ENCODE data around the gene TRAF3IP1. TPM values are rescaled to one million over a fixed set of nuclear protein-coding genes. Genes with fewer than 3 reads are reported as not detected.

TRAF3IP1 gene
- polyA plus RNA-seq, 4 donors: 17.1 to 20.6 (median 20.1) TPM

DNA sequence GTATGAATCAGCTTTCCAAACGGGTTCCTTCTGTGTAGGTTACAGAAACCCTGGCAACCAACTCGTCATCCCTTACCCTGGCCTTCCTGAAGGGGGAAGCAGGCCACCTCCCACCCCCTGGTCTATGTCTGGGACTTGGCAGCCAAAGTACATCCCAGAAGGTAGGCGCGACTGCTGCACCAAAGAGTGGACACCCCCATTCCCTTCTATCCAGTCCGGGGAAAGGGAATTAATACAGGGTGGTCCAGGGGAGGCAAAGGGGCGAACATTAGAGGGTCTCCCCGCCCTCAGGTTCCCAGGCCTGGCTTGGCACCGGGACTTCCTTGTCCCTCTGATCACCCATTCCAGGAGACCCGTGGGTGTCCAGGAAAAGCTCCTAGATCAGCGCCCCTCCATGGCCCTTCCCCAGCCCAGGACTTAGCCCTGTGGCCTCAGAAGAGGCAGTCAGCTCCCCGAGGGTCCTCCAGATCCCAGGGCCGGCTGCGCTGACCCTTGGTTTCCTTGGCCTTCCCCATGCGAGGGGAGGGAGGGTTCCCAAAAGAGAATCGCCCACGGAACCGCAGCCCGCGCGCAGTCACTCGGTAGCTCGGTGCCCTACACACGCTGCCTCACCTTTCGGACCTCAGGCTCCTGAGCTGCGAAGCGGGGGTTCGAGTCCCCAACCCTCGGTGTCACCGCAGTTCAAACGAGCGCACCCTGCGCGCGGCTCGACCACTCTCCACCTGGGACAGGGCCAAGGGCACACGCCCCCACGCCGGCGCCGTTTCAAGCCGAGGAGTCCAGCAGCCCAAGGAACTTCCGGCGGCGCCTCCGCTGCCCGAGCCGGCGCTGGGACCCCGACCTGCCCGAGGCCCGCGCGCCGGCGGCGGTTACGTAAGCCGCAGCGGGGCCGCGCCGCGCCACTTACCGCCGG is 32.3 kb upstream of the TRAF3IP1 start, which contains the start of gene PER2:
PER2 (minus strand) TSS at position 874 of the 913 bp plus-strand sequence. CDS start 10,674 bp downstream, outside the sequence.
- DNase-seq (ENCODE audit: low read depth in 4 of 4, low spot score in 3 of 4): no peak

DNA sequence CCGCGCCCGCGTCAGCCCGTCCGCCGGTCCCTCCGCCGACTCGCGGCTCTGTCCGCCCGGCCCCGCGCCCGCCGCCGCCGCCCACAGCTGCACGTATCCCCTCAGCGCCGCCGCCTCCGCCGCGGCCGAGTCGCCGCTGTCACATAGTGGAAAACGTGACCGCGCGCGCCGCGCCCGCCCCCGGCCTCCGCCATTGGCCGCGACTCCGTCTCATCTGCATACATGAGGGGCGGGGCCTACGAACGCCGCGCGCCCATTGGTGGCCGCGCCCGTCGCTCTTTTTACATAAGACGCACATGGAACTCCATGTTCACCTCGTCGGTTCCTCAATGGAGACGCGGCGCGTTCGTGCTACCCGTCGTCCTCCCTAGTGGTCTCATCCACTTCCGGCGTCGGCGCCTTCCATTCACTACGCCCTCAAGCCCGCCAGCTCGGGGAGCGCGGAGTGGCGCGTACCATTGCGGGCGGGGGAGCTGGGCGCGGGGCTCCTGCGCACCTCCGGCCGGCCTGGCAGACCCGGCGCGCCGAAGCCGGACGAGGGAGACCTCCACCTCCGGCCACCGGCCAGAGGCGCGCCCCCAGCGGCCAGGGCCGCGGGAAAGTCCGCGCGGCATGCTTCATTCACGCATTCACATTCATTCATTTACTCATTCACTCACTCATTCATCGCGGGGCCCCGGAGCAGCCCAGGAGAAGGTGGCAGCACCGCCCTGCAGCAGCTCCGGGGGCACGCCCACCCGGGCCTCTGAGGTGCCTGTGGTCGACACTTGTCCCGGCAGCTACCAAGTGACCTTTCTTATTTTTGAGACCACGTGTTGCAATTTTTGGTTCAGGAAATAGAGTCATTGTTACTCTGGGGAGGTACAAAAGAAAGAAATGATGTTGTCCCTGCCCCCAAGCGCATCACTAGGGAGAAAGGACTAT is 31.4 kb upstream of the TRAF3IP1 start:
- peak; percentile 96 to 98 (median 97) for DNase-seq (ENCODE audit: low read depth in 4 of 4, low spot score in 3 of 4)

DNA sequence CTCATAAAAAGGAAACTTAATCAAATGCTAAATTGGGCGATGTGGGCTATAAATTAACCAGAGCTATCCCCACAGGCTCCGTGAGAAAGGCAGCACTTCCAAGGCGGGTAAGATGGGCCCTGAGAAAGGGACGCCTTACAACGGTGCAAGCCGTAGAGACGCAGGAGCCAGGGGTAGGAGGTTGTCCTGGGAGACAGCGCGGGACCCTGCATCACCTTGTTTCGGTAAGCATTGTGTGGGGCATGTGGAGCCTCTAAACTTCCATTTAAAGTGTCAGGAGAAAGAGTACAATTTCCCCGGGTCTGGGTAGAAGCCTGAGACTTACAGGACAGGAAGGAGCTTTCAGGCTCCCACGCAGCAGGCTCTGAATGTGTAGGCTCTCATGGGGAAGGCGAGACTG is 30.7 kb upstream of the TRAF3IP1 start:
- DNase-seq (ENCODE audit: low read depth in 4 of 4, low spot score in 3 of 4): no peak

DNA sequence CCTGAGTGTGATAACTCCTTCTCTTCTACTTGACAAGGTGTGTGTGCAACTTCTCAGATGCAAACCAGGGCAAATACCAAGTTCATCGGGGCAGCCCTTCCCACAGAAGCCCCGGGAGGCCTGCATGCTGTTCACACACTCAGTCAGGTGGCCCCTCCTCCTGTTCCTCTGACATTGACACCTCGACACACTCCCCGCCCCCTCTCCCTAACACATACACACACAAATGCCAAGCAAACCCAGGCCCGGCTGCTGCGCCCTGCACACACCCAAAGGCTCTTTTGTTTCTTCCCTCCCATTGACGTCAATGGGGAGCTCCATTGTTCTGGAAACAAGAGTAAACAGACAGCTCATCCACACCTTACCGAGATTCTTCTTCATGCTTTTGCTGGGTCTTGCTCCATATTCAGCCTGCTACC is 30.2 kb upstream of the TRAF3IP1 start:
- DNase-seq (ENCODE audit: low read depth in 4 of 4, low spot score in 3 of 4): no peak

DNA sequence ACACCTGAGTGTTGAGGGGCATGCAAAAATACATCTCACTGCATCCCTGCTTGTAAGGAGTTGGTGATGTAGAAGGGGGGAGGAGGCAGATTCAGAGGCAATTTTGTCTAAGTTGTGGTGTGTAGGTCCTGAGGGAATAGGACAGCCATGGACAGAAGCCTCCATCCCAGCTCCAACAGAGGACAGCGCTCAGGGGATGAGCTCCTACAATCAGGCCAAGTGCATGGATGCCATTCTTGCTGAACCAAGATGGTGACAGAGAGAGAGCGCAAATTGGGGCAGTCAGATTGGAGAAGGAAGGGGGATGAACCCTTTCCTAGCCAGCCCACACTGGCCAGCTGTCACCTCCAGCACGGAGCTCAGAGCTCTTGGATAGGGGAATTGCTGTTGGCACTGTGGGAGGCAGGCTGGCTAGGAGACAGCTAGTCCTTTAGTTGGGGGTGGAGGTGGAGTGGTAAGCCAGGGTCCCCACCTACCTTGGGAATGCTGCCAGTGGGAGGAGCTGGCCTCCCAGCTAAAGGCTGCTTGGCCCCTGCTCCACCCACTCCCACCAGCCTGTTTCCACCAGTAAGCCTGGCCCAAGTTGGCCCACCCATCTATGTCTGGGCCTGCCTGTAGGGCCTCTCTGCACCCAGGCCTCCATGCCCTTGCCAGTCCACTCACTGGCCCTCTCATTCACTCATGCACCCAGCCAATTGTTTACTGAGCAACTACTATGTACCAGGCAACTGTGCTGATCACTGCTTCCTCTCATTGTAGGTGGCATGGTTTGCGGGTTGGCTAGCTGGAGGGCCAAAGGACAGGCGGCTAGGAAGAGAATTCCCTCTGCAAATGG is 29.4 kb upstream of the TRAF3IP1 start:
- DNase-seq (ENCODE audit: low read depth in 4 of 4, low spot score in 3 of 4): no peak

DNA sequence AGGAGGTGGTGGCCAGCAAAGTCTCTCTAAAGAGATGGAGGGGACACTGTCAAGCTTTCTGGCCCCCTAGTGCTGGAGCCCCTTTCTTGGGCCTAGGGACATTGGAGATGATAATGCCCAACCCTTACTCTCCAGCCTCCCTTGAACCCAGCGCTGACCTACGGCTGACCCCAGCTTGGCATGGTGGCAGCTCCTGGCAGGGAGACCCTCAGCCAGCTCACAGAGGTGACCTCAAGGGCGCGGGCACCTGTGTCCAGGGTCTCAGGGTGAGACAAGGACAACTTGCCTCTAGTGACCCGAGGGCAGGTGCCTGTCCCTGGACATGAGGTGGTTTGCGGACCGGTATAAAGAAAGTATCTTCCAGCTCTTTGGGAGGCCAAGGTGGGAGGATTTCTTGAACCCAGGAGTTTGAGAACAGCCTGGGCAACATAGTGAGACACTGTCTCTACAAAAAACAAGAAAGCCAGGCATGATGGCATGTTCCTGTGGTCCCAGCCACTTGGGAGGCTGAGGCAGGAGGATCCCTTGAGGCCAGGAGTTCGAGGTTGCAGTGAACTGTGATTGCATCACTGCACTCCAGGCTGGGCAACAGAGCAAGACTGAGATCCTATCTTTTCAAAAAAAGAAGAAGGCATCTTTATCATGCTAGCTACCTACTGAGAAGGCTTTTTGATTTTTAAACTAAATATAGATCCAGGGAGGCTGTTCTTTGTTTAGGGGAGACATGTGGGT is 28.6 kb upstream of the TRAF3IP1 start:
- DNase-seq (ENCODE audit: low read depth in 4 of 4, low spot score in 3 of 4): no peak

DNA sequence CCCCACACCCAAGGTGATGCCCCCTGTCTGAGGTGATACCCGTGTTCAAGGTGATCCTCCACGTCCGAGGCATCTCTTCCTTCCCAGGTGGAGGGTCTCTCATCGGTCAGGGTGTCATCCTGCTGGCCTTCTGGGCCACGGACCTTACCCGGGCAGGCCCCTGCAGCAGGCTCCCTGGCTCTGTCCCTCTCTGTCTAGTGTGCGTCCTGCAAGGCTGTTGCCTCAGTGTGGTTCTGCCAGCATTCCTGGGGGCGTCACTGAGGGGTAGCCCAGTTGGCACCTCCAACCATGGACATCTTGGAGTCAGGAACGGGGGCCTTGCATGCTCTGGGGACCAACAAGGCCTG is 26.3 kb upstream of the TRAF3IP1 start:
- no peak for DNase-seq (ENCODE audit: low read depth in 4 of 4, low spot score in 3 of 4)

DNA sequence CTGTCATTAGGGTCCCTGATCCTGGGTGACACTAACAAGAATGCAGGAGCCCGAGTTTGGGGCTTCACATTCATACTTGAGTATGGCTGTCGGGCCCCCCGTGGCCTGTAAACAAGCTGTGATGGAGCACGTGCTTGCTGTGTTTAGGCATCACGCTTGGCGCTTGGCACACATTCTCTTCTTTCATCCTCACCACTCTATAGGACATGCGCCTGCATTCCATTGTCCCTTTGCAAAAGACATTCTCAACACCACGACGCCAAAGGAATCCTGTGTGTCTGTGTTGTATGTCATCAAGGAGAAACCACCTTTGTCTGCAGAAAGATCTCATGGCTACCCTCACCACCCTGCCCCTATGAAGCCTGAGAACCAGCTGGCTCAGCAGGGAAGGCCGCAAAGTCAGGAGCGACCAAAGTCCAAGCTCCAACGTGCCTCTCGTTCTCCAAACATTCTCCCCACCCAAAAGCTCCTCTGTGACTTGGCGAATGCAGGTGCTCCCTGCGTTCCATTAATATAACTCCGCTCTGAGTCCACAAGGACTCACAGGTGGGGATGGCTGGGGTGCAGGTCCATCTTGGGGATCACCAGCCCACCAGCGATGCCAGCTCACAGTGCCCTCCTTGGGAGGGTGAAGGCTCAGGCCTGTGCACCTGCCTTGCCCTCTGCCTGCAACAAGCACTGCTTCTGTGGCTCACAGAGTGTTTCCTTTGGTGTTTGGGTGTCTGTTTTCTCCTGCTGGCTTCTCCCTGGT is 25.8 kb upstream of the TRAF3IP1 start:
- no peak for DNase-seq (ENCODE audit: low read depth in 4 of 4, low spot score in 3 of 4)

DNA sequence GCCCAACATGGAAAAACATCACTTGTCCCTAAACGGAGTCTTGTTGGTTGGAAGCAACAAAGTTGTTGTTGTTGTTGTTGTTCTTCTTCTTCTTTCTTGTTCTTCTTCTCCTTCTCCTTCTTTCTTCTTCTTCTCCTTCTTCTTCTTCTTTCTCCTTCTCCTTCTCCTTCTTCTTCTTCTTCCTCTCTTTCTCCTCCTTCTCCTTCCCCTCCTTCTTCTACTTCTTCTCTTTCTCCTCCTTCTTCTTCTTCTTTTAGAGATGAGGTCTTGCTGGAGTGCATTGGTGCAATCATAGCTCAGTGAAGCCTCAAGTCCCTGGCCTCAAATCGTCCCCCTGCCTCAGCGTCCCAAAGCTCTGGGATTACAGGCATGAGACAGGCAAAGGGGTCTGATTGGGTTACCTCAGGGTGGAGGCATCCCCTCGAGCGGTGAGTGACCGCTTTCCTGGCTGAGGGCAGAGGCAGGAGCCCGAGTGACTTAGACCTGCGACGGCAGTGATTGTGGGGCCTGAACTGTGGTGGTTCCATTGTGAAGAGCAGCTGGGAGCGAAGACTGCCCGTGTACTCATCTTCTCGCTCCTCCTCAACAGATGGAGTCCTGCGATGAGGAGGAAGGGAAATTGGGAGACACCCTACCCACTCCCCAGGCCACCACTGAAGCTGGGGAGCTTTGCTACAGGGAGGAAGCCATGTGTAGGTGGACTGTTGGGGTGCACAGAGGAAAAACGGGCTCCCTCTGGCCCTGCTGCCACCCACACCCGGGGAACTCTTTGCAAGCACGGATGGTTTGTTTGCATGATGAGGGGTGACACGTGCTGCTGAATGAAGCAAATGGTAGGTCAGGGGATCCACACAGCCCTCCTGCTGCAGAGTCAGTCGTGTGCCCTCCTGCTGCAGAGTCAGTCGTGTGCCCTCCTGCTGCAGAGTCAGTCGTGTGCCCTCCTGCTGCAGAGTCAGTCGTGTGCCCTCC is 24.9 kb upstream of the TRAF3IP1 start:
- no peak for DNase-seq (ENCODE audit: low read depth in 4 of 4, low spot score in 3 of 4)

DNA sequence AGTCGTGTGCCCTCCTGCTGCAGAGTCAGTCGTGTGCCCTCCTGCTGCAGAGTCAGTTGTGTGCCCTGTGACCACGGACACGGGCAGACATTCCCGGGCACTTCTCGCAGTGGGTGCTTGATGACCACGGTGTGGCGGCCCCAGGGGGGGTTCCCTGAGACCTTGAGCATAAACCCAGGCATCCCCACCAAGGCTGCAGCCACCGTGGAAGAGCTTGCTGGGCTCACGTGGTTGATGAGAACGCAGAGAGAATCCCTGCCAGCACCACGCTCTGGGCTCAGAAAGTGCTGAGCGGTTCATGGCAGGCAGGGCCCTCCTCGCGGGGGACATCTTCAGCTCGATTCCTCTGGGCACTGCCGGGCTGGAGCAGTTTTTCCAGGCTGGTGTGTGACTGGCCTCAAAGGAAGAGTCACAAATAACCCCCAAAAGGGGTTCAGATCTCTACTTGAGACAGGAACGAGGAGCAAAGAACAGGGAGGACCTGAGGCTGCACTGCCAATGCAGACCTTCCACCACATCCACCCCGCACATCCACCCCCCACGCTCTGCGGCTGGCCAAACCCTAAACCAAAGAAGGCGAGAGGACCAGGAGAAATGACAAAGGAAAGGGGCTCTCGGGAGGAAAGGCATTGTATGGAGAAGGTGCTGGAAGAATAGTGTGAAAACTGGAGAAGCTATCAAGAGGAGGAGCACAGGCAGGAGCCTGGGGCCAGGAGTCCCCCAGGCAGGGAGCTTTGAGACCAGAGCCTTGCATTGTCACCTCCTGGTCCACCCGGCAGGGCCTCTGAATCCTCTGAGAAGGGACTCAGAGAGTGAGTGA is 23.5 kb upstream of the TRAF3IP1 start:
- no peak for DNase-seq (ENCODE audit: low read depth in 4 of 4, low spot score in 3 of 4)

DNA sequence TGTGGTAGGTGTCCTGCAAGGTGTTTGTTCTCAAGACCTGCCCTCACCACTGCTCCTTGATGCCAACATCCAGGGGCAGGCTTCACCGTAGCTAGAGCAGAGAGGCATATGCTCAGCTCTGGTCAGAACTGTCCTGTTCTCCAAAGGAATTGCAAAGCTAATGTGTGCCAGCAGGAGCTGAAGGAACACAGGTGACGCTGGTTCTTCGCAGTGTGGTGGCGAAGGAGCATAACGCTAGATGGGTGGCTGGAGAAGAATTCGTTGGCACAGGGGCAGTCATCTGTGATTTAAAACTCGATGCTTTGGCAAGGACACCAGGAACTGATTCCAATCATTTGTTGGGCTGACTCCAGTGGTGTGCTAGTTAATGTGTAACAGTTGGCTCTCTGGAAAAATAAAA is 20.5 kb upstream of the TRAF3IP1 start:
- DNase-seq (ENCODE audit: low read depth in 4 of 4, low spot score in 3 of 4): no peak

DNA sequence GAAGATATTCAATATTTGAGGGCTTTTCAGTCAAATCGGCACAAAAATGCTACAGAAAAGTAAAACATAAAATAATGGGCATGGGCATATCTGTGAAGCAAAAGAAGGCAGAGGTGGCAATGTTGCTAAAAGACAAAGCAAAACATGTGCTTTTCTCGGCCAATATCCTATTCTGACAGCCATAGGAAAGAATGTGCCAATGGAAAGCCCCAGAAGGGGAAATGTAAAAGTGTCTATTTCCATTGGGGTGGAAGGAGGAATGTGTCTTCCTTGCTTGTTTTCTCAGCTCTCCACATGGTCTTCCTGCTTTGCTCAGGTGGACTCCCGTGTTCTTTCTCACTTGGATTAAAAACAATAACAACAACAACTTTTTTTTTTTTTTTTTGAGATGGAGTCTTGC is 18.2 kb upstream of the TRAF3IP1 start:
- DNase-seq (ENCODE audit: low read depth in 4 of 4, low spot score in 3 of 4): no peak

DNA sequence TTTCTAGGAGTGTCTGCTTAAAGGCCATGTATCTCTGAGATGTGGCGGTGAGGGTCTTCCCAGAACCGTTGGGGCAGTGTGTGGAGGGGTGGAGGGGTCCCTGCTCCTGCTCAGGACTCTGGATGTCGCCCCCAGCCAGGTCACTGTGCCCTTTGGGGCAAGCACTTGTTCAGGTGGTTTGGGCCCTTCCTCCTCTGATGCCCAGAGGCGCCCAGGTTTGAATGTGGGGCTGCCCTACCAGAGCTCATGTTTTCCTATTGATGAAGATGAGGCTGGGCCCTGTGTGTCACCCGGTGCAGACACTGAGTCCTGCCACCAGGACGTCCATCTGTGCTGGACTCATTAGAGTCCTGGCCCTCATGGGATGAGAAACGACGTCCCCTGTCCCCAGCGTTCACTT is 17.6 kb upstream of the TRAF3IP1 start:
- DNase-seq (ENCODE audit: low read depth in 4 of 4, low spot score in 3 of 4): no peak

DNA sequence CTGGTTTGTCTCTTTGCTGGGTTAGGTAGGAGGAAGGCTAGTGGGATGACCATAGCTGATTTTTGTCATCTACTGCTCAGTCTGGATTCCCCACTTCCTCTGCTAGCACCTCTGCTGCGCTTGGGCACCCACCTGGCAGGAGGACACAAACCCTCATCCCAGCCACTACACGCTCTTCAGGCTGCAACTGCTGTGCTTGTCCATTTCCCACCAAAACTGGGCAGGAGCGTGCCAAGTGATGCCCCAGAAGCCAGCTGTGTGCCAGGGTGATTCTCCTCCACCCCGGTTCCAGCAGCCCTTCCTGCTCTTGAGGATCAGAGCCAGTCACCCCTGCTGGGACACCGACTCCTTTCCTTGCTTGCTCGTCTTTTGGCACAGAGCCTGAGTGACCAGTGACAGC is 16.2 kb upstream of the TRAF3IP1 start:
- DNase-seq (ENCODE audit: low read depth in 4 of 4, low spot score in 3 of 4): no peak

DNA sequence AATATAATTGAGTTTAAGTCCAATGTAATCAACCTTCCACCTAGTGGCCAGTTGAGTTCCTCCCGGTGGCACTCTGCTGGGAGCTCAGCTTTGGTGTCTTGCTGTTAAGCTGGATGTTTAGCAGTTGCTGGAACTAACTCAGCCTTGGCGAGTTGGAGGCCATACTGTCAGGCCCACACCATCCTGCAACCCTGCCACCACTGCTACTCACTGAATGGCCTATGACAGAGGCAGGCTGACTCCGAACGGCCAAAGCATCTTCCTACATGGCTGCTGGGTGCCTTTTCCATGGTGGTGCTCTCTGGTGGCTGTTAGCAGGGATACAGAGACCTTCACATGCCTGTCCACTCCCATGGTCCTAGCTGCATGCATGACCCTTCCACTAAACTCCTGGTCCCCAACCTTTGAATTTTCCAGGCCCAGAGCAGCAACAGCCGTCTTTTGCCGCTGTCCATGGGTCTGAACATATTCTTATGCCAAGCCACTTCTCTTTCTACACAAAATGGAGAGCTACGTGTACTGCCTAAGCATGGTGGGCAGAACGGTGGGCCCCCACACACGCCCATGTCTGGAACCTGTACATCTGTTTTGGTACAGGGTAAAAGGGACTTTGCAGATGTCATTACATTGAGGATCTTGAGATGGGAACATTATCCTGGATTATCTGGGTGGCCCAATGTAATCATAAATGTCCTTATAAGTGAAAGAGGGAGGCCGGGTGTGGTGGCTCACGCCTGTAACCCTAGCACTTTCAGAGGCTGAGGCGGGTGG is 15.0 kb upstream of the TRAF3IP1 start:
- DNase-seq (ENCODE audit: low read depth in 4 of 4, low spot score in 3 of 4): no peak

DNA sequence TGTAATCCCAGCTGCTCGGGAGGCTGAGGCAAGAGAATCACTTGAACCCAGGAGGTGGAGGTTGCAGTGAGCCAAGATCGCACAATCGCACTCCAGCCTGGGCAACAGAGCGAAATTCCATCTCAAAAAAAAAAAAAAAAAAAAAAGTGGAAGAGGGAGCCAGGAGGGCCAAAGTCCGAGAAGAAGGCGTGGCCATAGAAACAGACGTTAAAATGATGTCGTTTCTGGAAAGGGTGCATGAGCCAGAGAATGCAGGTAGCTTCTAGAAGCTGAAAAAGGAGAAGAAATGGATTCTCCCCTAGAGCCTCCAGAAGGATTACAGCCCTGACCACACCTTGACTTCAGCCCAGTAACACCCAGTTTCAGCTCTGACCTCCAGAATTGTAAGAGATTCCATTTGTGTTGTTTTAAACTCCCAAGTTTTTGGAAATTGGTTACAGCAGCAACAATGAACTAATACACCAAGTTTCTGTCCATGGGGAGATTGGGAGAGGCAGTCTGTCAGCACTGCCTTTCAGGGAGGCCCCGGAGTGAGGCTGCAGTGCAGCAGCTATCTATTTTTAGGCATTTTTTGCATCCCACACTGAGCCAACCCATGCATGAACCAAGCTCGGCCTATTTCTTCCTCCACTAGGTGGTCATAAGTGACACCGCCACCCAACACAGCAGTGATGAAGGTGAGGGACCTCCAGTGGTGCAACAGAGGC is 14.2 kb upstream of the TRAF3IP1 start:
- DNase-seq (ENCODE audit: low read depth in 4 of 4, low spot score in 3 of 4): no peak
